Astrocyte of the spinal cord (primary cell): ENCODE results near the gene NCAPD3.

Source experiments
- DNase-seq: peaks from one replicate; pipeline ENCODE4 v3.0.0; 2011; ENCODE audit warnings: low read depth, low spot score
- H3K4me3 ChIP-seq: 2 replicates; pipeline ENCODE4 v1.5.1; 2011; ENCODE audit warnings: low read depth, mild to moderate bottlenecking, low read length, moderate library complexity
- CTCF ChIP-seq: IDR thresholded peaks from 2 replicates; pipeline ENCODE4 v1.5.1; 2012; ENCODE audit warnings: low read depth, mild to moderate bottlenecking, low read length, inconsistent platforms
- in situ Hi-C: cut with HindIII; loops from 2 replicates; pipeline ENCODE4 v1.10.0; 2017; ENCODE audit warnings: low sequenced_read_pairs

The NCAPD3 gene

GRCh38 chr11:134149371-134149770 is 74.4 kb downstream of the NCAPD3 start:
- no peak for TF ChIP-seq CTCF
- no peak overlapping the region for H3K4me3 ChIP-seq
- in situ Hi-C loops, result no loop called here
- DNase-seq, result no peak

DNA sequence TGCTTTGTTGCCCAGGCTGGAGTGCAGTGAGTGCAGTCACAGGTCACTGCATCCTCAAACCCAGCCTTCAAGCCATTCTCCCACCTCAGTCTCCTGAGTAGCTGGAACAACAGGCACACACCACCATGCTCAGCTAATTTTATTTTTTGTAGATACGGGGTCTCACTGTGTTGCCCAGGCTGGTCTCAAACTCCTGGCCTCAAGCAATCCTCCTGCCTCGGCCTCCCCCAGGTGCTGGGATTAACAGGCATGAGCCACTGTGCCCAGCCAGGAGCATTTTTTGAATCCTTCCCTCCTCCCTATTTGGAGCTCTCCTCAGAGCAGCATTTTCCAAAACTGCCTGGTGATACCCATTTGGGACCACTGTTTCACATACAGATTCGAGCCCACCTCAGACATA is 77.2 kb downstream of the NCAPD3 start:
- TF ChIP-seq CTCF, result no peak
- DNase-seq, result no peak
- H3K4me3 ChIP-seq, result no peak overlapping the region
- in situ Hi-C loops, result no loop called here

DNA sequence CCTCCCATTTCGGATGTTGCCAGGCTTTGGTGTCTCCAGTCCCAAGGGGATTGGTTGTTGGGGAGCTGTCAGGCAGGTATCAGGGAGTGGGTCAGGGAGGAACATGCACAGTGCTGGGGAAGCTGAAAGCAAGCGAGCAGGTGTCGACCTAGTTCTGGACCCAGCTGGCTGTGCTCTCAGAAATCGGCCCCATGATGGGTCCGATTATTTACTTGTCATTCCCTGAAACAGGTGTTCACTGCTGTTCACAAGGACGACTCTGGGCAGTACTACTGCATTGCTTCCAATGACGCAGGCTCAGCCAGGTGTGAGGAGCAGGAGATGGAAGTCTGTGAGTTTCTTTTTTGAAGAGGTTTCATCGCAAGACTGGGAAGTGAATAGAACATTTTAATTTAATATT is 78.1 kb downstream of the NCAPD3 start:
- TF ChIP-seq CTCF, result no peak
- DNase-seq, result no peak
- in situ Hi-C loops, result no loop called here
- H3K4me3 ChIP-seq, result no peak overlapping the region

- DNase-seq, result no peak
- in situ Hi-C loops, result no loop called here
Observed at GRCh38 chr11:134144744-134145143, 79.0 kb downstream of the NCAPD3 start.

DNA sequence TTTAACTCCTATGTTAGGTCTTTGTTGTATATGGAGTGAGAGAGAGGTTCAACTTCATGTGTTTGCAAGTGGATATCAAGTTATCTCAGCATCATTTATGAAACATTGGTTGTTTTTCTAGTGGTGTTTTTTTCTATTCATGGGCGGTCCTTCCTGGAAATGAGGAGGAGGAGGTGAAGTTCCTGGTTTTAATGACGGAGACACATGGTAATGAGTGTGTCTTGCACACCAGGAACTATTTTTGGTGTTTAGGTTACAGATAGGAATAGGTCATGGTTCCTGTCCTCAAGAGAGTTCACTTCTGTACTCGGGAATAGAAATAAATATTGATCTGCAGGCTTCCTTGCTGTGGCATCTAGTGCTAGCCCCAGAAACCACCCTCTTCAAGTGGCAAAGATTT is 80.0 kb downstream of the NCAPD3 start:
- no peak overlapping the region for H3K4me3 ChIP-seq
- in situ Hi-C loops, result no loop called here
- TF ChIP-seq CTCF, result no peak
- no peak for DNase-seq

More at GRCh38 chr11:134144744-134145143, 79.0 kb downstream of the NCAPD3 start:
- TF ChIP-seq CTCF, result no peak
- H3K4me3 ChIP-seq, result no peak overlapping the region

GRCh38 chr11:134142536-134142935 is 81.2 kb downstream of the NCAPD3 start:
- no peak overlapping the region for H3K4me3 ChIP-seq
- no peak for TF ChIP-seq CTCF
- peak; percentile 16 for DNase-seq
- in situ Hi-C loops, result no loop called here

- H3K4me3 ChIP-seq, result no peak overlapping the region
- in situ Hi-C loops, result no loop called here
- no peak for TF ChIP-seq CTCF
- no peak for DNase-seq
Observed at GRCh38 chr11:134140961-134141490, 82.7 kb downstream of the NCAPD3 start.
